Tongue (tissue), 2 donors: Measurements from ENCODE around the gene CEP120. TPM values are rescaled to one million over a fixed set of nuclear protein-coding genes. Genes with fewer than 3 reads are reported as not detected.

Experiments
- DNase-seq: peaks from one replicate; pipeline ENCODE4 v3.0.0-alpha.2; 2015
- total RNA-seq: library from RNA; depleted of rRNA; stranded (reverse); fragments of >200 nt; gene quantifications from one replicate; pipeline ENCODE4 v1.2.3, GENCODE V29; 2014

CEP120 gene
- total RNA-seq, 1 donor from 2014 or later, result 22.4 TPM

GRCh38 chr5:123299136-123299535 is 124.1 kb downstream of the CEP120 start:
- DNase-seq, result no peak

- no peak for DNase-seq
These were observed 124.7 kb downstream of the CEP120 start for GRCh38 chr5:123298335-123299030.

GRCh38 chr5:123297866-123298265 is 125.3 kb downstream of the CEP120 start:
- DNase-seq, result no peak

- DNase-seq, result no peak
These were observed 125.9 kb downstream of the CEP120 start for GRCh38 chr5:123297198-123297831.

Other genes with a start within 250 kb of the CEP120 start
- gene CSNK1G3, start 88.8 kb upstream of the CEP120 start, total RNA-seq, result 86.6 TPM